GM15510 (cell line): ENCODE data around the gene PRKG1.

Source experiments
- POLR2A ChIP-seq: IDR thresholded peaks from 3 replicates; pipeline ENCODE4 v1.6.1; 2011; ENCODE audit warnings: borderline replicate concordance; ENCODE audit not compliant: insufficient read length; ENCODE audit errors: extremely low read depth

Gene PRKG1

DNA sequence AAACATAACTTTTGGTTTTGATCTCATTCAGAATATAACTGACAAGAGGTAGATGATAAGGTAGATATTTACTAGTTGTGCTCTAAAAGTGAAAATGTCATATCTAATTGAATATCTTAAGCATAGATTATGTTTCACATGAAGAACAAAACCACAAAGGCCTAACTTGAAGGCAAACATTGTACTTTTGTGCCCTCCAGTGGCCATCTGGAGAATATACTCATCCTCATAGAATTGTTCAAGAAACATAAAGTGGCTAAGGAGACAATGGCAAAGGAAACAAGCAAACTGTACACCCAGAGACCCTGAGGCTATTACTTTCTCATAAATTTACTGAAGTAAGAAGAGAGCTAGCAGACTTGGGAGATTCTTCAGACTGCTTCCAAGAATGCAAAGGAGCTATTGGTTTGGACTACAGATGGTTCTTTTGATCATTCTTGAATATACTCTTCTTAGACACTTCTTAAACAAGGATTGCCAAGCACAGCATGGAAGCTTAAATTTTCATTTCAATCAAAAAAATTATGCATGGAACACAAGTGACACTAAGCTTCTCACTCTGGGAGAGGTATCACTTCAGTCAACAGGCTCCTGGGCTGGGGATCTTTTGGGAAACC lies 1141.6 kb downstream of the PRKG1 start:
- no peak for TF ChIP-seq POLR2A

DNA sequence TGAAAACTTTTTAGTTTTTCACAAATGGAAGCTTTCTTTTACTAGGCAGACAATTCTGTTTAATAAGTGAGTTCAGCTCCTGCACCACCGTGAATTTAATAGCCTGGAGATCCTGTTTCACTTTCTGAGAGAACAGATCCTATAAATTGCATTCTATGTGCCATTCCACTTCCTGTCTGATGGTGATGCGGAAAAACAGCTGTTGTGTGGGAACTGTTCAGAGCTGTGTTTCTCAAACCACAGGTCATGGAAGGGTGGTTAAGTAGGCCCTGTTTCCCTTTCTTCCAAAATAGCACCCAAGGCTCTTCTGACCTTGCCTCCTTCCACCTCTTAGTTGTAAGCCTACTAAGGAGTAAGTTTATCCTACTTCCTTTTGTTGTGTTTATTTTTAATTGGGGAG lies 1142.6 kb downstream of the PRKG1 start:
- TF ChIP-seq POLR2A, result no peak

DNA sequence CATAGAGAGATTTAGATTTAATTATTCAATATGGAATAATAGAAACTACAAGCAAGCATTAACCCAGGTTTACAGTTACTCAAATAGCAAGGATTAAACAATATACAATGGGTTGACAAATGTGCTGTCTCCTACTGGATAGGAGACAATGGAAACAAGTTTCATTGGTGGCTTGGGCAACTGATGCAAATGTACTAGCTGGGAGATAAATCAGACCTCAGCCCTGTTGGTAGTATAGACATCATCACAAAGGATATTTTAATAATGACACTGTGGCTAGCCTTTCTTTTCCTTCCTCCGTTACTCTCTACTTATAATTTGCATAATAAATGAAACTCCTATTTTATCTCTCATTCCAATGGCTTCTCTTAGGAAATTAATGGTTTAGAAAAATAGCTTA lies 1143.2 kb downstream of the PRKG1 start:
- no peak for TF ChIP-seq POLR2A

DNA sequence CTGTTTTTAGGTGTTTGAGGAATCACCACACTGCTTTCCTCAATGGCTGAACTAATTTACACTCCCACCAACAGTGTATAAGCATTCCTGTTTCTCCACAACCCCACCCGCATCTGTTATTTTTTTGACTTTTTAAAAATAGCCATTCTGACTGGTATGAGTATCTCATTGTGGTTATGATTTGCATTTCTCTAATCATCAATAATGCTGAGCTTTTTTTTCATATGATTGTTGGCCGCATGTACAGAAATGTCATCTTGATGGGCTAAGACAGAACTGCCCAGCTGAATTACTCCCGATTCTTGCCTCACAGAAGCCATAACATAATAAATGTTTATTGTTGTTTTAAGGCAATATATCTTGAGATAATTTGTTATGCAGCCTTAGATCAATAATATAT lies 1146.7 kb downstream of the PRKG1 start:
- TF ChIP-seq POLR2A, result no peak

- TF ChIP-seq POLR2A, result no peak
Observed at GRCh38 chr10:52221923-52222322, 1147.6 kb downstream of the PRKG1 start.

- TF ChIP-seq POLR2A, result no peak
Observed at GRCh38 chr10:52226197-52226847, 1152.0 kb downstream of the PRKG1 start.

GRCh38 chr10:52228556-52228955 lies 1154.3 kb downstream of the PRKG1 start:
- no peak for TF ChIP-seq POLR2A

DNA sequence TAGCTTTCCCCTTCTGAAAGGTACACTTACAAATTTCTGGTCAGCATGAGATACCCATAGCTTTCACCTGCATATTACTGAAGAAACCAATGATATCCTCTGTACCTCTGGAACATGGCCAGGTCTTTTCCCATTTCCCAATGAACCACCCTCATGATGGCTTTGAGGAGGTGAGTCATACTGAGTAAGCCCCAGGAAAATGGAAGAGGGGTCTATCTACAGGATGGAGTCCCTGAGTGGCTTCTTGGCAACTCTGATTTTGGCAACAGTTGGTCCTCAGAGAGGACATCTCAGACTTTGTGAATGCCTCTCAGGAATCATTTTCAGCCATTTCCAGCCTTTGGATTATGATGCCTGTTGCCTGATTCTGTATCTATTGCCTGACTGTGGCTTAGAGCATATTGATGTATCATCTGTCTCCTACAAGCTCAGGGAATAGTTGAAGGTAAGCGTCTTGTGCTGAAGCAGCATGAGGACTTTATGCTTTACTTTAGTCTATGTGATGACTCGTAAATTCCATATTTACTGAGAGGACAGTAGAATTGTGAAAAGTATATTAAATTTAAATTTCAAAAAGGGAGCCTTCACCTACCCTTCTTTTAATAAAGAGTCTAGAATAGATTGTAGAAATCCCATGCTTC lies 1155.1 kb downstream of the PRKG1 start:
- no peak for TF ChIP-seq POLR2A

DNA sequence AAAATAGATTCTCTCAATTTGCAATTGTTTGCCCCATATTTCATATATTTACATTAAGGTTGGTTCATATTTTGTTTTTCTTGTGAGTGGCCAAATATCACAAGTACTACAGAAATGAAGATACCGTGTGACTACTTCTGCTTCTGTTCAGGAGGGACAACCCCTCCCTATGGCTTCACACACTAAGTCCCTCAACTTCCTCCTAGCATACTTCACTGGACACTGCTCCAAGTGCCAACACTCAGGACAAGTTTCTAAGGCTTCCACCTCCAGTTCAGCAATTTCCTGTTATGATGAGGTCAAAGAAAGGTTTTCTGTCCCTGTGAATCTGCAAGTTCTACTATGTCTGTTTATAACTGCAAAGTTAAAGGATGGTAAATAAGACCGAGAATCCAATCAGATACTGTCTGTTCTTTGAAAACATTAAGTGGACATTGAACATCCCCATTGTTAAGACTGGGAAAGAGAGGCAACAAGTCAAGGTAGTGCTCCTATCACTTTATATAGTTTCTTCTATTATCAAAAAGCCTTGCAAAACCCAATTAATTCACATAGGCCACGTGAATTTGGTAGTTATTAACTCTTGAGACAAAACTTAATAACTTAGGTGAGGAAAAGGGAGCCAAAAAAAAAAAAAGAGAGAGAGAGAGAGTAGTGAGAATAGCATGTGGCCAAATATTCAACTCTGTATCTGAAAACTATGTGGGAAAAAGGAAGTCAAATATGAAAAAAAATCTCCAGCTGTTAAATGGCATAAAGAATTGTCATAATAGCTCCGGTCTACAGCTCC lies 1158.5 kb downstream of the PRKG1 start:
- TF ChIP-seq POLR2A, result no peak

- TF ChIP-seq POLR2A, result no peak
Observed at GRCh38 chr10:52239771-52240170, 1165.5 kb downstream of the PRKG1 start.

DNA sequence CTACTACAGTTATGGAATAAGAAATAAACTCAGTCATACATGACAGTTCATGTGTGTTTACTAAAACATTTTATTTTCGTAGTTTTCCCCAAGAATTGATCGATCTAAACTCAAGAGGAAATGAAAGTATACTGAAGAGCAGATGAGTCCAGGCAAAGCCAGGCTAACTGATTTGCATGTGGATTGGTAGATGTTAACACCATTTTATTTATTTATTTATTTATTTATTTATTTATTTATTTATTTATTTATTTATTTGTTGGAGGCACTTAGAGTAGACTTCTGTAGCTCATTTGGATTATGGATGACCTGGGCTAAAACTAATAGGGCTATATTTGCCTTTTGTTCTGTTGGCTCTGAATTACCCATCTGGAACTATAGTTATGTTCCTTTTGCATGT lies 1171.3 kb downstream of the PRKG1 start:
- no peak for TF ChIP-seq POLR2A

DNA sequence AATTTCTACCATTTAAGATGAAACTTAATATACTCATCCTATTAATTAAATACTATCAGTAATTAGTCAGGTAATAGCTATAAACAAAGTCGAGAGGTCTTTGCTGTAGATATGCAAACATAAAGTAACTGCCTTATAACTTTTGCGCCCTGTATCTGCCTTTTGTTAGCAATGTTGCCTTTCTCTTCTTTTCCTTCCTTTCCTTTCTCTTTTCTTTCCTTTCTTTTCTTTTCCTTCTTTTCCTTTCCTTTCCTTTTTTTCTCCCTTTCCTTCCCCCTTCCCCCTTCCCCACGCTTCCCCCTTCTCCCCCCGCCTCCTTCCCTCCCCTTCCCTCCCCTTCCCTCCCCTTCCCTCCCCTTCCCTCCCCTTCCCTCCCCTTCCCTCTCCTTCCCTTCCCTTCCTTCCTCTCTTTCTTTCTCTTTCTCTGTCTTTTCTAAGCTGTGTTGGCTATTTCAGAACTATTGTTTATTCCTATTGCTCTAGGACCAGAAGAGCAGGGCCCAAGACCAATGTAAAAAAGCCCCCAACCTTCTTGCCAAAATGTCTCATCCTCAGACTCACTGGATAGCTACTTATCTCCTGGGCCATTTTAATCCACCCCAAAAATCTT lies 1174.5 kb downstream of the PRKG1 start:
- TF ChIP-seq POLR2A, result no peak

DNA sequence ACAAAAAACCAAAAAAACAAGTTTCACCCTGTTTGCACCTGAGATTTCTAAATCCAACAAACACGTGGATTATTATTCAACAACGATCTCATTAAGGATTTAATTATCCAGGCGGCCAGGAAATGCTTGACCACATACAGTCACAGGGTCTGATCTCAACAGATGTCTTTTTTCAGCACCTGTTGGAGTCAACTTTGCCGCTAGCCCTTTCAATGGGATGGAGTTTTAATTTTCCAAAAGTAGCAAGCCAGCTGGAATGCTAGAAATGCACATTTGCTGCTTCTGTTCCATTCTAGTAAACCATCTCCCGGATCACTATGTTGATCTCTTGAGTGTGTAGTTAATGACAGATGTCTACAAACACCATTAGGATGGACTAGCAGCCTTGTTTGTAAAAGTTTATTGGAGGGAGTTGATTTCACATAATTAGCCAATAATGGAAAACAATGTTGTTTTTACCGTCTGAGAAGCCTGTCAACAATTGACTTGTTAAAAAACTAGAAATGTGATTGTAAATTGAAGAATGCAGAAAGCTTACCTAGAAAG lies 1175.6 kb downstream of the PRKG1 start:
- TF ChIP-seq POLR2A, result no peak

DNA sequence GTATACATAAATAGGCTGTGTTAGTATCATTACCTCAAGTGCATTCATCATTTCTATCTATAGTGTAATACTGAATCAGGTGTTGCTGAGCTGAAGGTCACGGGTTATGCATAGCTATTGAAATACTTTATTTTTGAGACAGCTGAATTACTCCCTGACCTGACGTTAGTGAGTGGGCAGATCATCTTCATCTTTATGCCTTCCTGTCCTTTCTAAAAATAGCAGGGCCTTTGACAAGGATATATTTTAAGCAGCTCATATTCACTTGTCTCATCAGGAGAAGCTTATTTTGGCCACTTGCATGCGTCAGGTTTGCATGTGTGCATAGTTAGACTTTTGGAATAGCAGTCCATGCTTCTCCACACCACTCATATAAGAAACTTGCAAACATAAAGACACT lies 1176.2 kb downstream of the PRKG1 start:
- TF ChIP-seq POLR2A, result no peak

GRCh38 chr10:52252307-52252706 lies 1178.0 kb downstream of the PRKG1 start:
- TF ChIP-seq POLR2A, result no peak
